Mucosa of descending colon (tissue), 3 donors: ENCODE data around the gene PDLIM1. TPM values are rescaled to one million over a fixed set of nuclear protein-coding genes. Genes with fewer than 3 reads are reported as not detected.
A peak's percentile ranks its signal among the peaks of the same experiment; 100 is the strongest.

ENCODE experiments used
- ATAC-seq: fragments of 200-7000 bp; cut with Tn5 transposase; one replicate; pipeline ENCODE4 v1.9.1; 2020; ENCODE audit warnings: mild to moderate bottlenecking, moderate library complexity
- DNase-seq, 3 donors: peaks; one replicate each; pipeline ENCODE4 v3.0.0-alpha.2; 2020
- H3K36me3 ChIP-seq: fragments of 200-600 bp; one replicate; pipeline ENCODE4 v1.8.0; 2021; ENCODE audit warnings: low read depth, mild to moderate bottlenecking
- H3K4me1 ChIP-seq: fragments of 200-600 bp; one replicate; pipeline ENCODE4 v1.8.0; 2021; ENCODE audit warnings: low read depth, mild to moderate bottlenecking
- H3K4me3 ChIP-seq: fragments of 200-600 bp; one replicate; pipeline ENCODE4 v1.8.0; 2021; ENCODE audit warnings: mild to moderate bottlenecking
- H3K9me3 ChIP-seq: fragments of 200-600 bp; one replicate; pipeline ENCODE4 v1.8.0; 2021; ENCODE audit warnings: mild to moderate bottlenecking
- CTCF ChIP-seq: fragments of 200-600 bp; IDR thresholded peaks from one replicate; pipeline ENCODE4 v1.8.0; 2022; ENCODE audit warnings: antibody characterized with exemption, mild to moderate bottlenecking
- intact Hi-C, 2 donors: fragments of 100-400 bp; cut with DNase I in 1 of 2; cut with micrococcal nuclease in 1 of 2; formaldehyde crosslinking; loops; one replicate each; pipeline versions ENCODE4 v1.11.0 to v1.11.1; 2022; cut with DNase I, micrococcal nuclease
- total RNA-seq, 3 donors: library from RNA; stranded (reverse); fragmentation: NEBNext Ultra II Directional in 2 of 3; extraction: Animal tissue kit (Norgen Biotek cat#: 25700) in 2 of 3; gene quantifications; one replicate each; pipeline versions ENCODE4 v1.2.1 to v1.2.4, GENCODE V29; 2021 to 2023
- donor health status: DM: no; HTN: no; CAD: no; lungs with moderate emphysema.
- donor health status: DM: no; HTN: no; CAD: no.
- donor health status: DM: no; HTN: yes; CAD: no.

The PDLIM1 gene
- total RNA-seq, 3 donors from 2014 or later = 177 to 434 (median 373) TPM

- no peak overlapping the region for H3K4me3 ChIP-seq
- no peaks in the 10 kb centered on the region for H3K9me3 ChIP-seq
- TF ChIP-seq CTCF = no peak
- no peaks in the 10 kb centered on the region for H3K36me3 ChIP-seq
- intact Hi-C loops = no loop called here
- H3K4me1 ChIP-seq = peaks cover 84% of the 10 kb centered on the region
- no peak for ATAC-seq
- DNase-seq = peak in 1 of 3 donors; percentile 11
Observed at GRCh38 chr10:95279042-95279820, 11.6 kb downstream of the PDLIM1 start.

- Histone ChIP-seq H3K4me3 (no peak overlapping the region), H3K36me3 (no peaks in the 10 kb centered on the region), H3K4me1 (peaks cover 84% of the 10 kb centered on the region), H3K9me3 (no peaks in the 10 kb centered on the region)
- no peak for ATAC-seq
- intact Hi-C loops = no loop called here
- DNase-seq = peak in 1 of 3 donors; percentile 19
- no peak for TF ChIP-seq CTCF
Observed at GRCh38 chr10:95278061-95278988, 12.5 kb downstream of the PDLIM1 start.

- TF ChIP-seq CTCF = no peak
- H3K4me3 ChIP-seq = no peak overlapping the region
- H3K9me3 ChIP-seq = no peaks in the 10 kb centered on the region
- ATAC-seq = no peak
- peak in 1 of 3 donors; percentile 15 for DNase-seq
- intact Hi-C loops = no loop called here
- H3K36me3 ChIP-seq = no peaks in the 10 kb centered on the region
- peaks cover 79% of the 10 kb centered on the region for H3K4me1 ChIP-seq
Observed at GRCh38 chr10:95277614-95278013, 13.2 kb downstream of the PDLIM1 start.

- DNase-seq (peak in 1 of 3 donors; percentile 4), ATAC-seq (no peak)
- no peak overlapping the region for H3K4me3 ChIP-seq
- intact Hi-C loops = no loop called here
- H3K9me3 ChIP-seq = no peaks in the 10 kb centered on the region
- peaks cover 75% of the 10 kb centered on the region for H3K4me1 ChIP-seq
- H3K36me3 ChIP-seq = no peaks in the 10 kb centered on the region
- no peak for TF ChIP-seq CTCF
Observed at GRCh38 chr10:95277201-95277570, 13.6 kb downstream of the PDLIM1 start.

GRCh38 chr10:95276367-95277200 lies 14.2 kb downstream of the PDLIM1 start:
- no peak overlapping the region for H3K4me3 ChIP-seq
- peak; percentile 86 for ATAC-seq
- no peak for TF ChIP-seq CTCF
- DNase-seq = peak; percentile 59 to 74 (median 73)
- intact Hi-C loops = no loop called here
- H3K4me1 ChIP-seq = peaks cover 69% of the 10 kb centered on the region
- no peaks in the 10 kb centered on the region for H3K36me3 ChIP-seq
- no peaks in the 10 kb centered on the region for H3K9me3 ChIP-seq
